WI38 (cell line): ENCODE results near the gene SMIM35.

Experiments used
- H3K4me3 ChIP-seq: 2 replicates; pipeline ENCODE4 v1.5.1; 2011; ENCODE audit warnings: low read depth, mild to moderate bottlenecking, control low read depth, low read length
- CTCF ChIP-seq: IDR thresholded peaks from 2 replicates; pipeline ENCODE4 v1.5.1; 2012; ENCODE audit warnings: low read depth, mild to moderate bottlenecking, control low read depth, low read length

SMIM35 gene

GRCh38 chr11:118099838-118100556 is 13.2 kb upstream of the SMIM35 start:
- no peak for TF ChIP-seq CTCF

GRCh38 chr11:118098996-118099837 is 12.5 kb upstream of the SMIM35 start:
- H3K4me3 ChIP-seq: no peak overlapping the region
- TF ChIP-seq CTCF: no peak

More at GRCh38 chr11:118099838-118100556, 13.2 kb upstream of the SMIM35 start:
- H3K4me3 ChIP-seq: no peak overlapping the region

GRCh38 chr11:118095967-118096367 is 9.2 kb upstream of the SMIM35 start:
- H3K4me3 ChIP-seq: no peak overlapping the region
- no peak for TF ChIP-seq CTCF

- H3K4me3 ChIP-seq: no peak overlapping the region
- no peak for TF ChIP-seq CTCF
Observed at GRCh38 chr11:118095493-118095892, 8.7 kb upstream of the SMIM35 start.

GRCh38 chr11:118092907-118093571 is 6.3 kb upstream of the SMIM35 start:
- TF ChIP-seq CTCF: no peak
- H3K4me3 ChIP-seq: no peak overlapping the region

- H3K4me3 ChIP-seq: no peak overlapping the region
- no peak for TF ChIP-seq CTCF
Observed at GRCh38 chr11:118091690-118092089, 4.9 kb upstream of the SMIM35 start.
